ENCODE measurements around the gene SNX10. TPM values are rescaled to one million over a fixed set of nuclear protein-coding genes. Genes with fewer than 3 reads are reported as not detected.

The SNX10 gene
- total RNA-seq, 1 donor from 2014 or later: 42.1 TPM

DNA sequence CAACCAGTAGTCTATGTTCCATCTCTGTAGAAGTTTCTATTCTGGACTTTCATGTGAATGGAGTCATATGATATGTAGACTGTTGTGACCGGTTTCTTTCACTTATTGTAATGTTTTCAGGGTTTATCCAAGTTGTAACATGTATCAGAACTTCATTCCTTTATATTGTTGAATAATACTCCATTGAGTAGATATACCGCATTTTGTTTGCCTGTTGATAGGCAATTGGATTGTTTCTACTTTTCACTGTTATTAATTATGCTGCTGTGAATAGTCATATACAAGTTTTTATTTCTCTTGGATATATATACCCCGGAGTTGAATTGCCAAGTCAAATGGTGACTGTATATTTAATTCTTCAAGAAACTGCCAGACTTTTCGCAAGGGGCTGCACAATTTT is 40.1 kb downstream of the SNX10 start:
- H3K4me3 Mint-ChIP-seq: no peak overlapping the region

DNA sequence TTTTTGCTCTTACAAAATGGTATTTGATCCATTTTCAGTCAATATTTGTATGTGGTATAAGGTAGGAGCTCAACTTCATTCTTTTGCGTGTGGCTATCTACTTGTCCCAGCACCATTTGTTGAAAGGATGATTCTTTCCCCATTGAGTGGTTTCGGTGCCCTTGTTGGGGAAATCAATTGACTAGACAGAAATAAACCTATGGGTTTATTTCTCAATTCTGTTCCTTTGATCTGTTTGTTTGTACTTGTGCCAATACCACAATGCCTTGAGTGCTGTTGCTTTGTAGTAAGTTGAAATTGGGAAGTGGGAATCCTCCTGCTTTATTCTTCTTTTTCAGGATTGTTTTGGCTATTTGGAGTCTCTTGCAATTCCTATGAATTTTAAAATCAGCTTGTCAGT is 41.0 kb downstream of the SNX10 start:
- peaks cover 28% of the 10 kb centered on the region for H3K36me3 Mint-ChIP-seq (ENCODE audit: low read depth)

More for the DNA sequence above, 40.1 kb downstream of the SNX10 start:
- Mint-ChIP-seq H3K27ac (no peak overlapping the region), H3K9me3 (no peaks in the 10 kb centered on the region), H3K36me3 (ENCODE audit: low read depth) (peaks cover 28% of the 10 kb centered on the region), H3K4me1 (peaks cover 30% of the 10 kb centered on the region), H3K27me3 (no peaks in the 10 kb centered on the region)
- DNase-seq: no peak
- intact Hi-C loops (cut with micrococcal nuclease): no loop called here

GRCh38 chr7:26334166-26334859 is 42.7 kb downstream of the SNX10 start:
- H3K4me3 Mint-ChIP-seq: no peak overlapping the region
- H3K36me3 Mint-ChIP-seq (ENCODE audit: low read depth): peaks cover 25% of the 10 kb centered on the region
- H3K4me1 Mint-ChIP-seq: peaks cover 24% of the 10 kb centered on the region
- no peaks in the 10 kb centered on the region for H3K9me3 Mint-ChIP-seq
- H3K27me3 Mint-ChIP-seq: no peaks in the 10 kb centered on the region
- H3K27ac Mint-ChIP-seq: peak overlapping the region; percentile 22
- DNase-seq: no peak
- intact Hi-C loops (cut with micrococcal nuclease): no loop called here

More for the DNA sequence above, 41.0 kb downstream of the SNX10 start:
- Mint-ChIP-seq H3K4me1 (peaks cover 34% of the 10 kb centered on the region), H3K9me3 (no peaks in the 10 kb centered on the region), H3K27me3 (no peaks in the 10 kb centered on the region), H3K4me3 (no peak overlapping the region), H3K27ac (no peak overlapping the region)
- intact Hi-C loops (cut with micrococcal nuclease): no loop called here
- DNase-seq: no peak

GRCh38 chr7:26337232-26337865 is 45.7 kb downstream of the SNX10 start:
- Mint-ChIP-seq H3K9me3 (no peaks in the 10 kb centered on the region), H3K36me3 (ENCODE audit: low read depth) (peaks cover 18% of the 10 kb centered on the region), H3K27ac (no peak overlapping the region), H3K4me1 (peaks cover 26% of the 10 kb centered on the region), H3K27me3 (no peaks in the 10 kb centered on the region), H3K4me3 (no peak overlapping the region)
- DNase-seq: no peak
- intact Hi-C loops (cut with micrococcal nuclease): loop anchor here (5.0 kb wide), 1 partner anchor 45 kb away; the partner anchor contains the start of gene SNX10

GRCh38 chr7:26340476-26341018 is 48.9 kb downstream of the SNX10 start:
- intact Hi-C loops (cut with micrococcal nuclease): no loop called here
- Mint-ChIP-seq H3K4me3 (no peak overlapping the region), H3K27me3 (no peaks in the 10 kb centered on the region), H3K36me3 (ENCODE audit: low read depth) (peaks cover 8% of the 10 kb centered on the region), H3K9me3 (no peaks in the 10 kb centered on the region), H3K27ac (no peak overlapping the region), H3K4me1 (peaks cover 15% of the 10 kb centered on the region)
- no peak for DNase-seq

DNA sequence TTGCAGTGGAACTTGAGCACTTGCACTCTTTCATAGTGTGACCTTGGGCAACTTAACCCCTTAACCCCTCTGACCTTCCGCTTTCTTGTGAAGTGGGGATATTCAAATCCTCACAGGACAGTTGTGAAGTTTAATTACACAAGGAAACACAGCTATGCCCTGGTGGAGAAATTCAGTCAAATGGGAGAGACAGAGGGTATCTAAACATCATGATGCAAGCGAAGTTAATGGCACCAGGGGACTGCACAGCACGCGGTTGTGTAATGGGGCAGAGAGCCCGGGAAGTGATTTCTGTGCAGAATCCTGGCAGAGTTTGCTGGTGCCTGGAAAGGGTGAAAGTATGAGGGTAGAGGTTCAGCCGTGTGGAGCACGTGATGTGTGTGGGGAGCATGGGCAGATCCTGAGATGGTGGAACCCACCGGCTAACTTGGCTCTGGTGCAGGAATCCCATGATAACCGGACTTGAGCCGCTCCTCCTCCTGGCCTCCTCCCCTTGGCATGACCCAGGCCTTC is 51.7 kb downstream of the SNX10 start:
- no peak overlapping the region for H3K4me3 Mint-ChIP-seq
- intact Hi-C loops (cut with micrococcal nuclease): no loop called here
- H3K9me3 Mint-ChIP-seq: no peaks in the 10 kb centered on the region
- H3K4me1 Mint-ChIP-seq: peaks cover 23% of the 10 kb centered on the region
- H3K27ac Mint-ChIP-seq: no peak overlapping the region
- no peak for DNase-seq
- H3K36me3 Mint-ChIP-seq (ENCODE audit: low read depth): peaks cover 27% of the 10 kb centered on the region
- H3K27me3 Mint-ChIP-seq: no peaks in the 10 kb centered on the region

GRCh38 chr7:26343837-26344236 is 52.2 kb downstream of the SNX10 start:
- Mint-ChIP-seq H3K36me3 (ENCODE audit: low read depth) (peaks cover 27% of the 10 kb centered on the region), H3K4me3 (no peak overlapping the region), H3K4me1 (peaks cover 23% of the 10 kb centered on the region), H3K9me3 (no peaks in the 10 kb centered on the region), H3K27ac (no peak overlapping the region), H3K27me3 (no peaks in the 10 kb centered on the region)
- DNase-seq: no peak
- intact Hi-C loops (cut with micrococcal nuclease): no loop called here

DNA sequence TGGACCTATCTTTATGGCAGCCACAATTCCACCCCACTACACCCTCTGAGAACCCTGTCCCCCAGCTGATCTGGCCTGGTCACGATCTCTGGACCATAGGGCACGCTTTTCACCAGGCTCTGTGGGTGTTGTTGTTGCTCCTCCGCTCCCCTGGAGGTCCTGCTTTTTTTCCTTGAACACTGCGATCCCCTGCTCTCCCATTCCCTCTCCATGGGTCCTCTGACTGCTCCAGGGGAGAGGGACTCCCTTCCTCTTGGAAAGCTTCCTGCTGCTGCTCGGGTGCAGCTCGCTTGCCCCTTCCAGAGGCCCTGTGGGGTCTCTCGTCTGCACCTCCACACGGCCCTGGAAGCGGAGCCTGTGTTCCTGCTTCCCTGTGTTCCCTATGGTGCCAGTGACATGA is 53.5 kb downstream of the SNX10 start:
- Mint-ChIP-seq H3K9me3 (no peaks in the 10 kb centered on the region), H3K4me1 (peaks cover 23% of the 10 kb centered on the region), H3K36me3 (ENCODE audit: low read depth) (peaks cover 28% of the 10 kb centered on the region), H3K27ac (no peak overlapping the region), H3K4me3 (no peak overlapping the region), H3K27me3 (no peaks in the 10 kb centered on the region)
- no peak for DNase-seq
- intact Hi-C loops (cut with micrococcal nuclease): no loop called here

- intact Hi-C loops (cut with micrococcal nuclease): no loop called here
- Mint-ChIP-seq H3K27ac (no peak overlapping the region), H3K36me3 (ENCODE audit: low read depth) (peaks cover 24% of the 10 kb centered on the region), H3K4me3 (no peak overlapping the region), H3K9me3 (no peaks in the 10 kb centered on the region), H3K27me3 (no peaks in the 10 kb centered on the region), H3K4me1 (peaks cover 19% of the 10 kb centered on the region)
- DNase-seq: no peak
Measured at GRCh38 chr7:26345837-26346236, 54.2 kb downstream of the SNX10 start.

GRCh38 chr7:26346611-26347203 is 55.0 kb downstream of the SNX10 start:
- Mint-ChIP-seq H3K27me3 (no peaks in the 10 kb centered on the region), H3K36me3 (ENCODE audit: low read depth) (peaks cover 27% of the 10 kb centered on the region), H3K4me3 (no peak overlapping the region), H3K27ac (peak overlapping the region; percentile 60), H3K9me3 (no peaks in the 10 kb centered on the region), H3K4me1 (peaks cover 19% of the 10 kb centered on the region)
- intact Hi-C loops (cut with micrococcal nuclease): no loop called here
- DNase-seq: no peak

DNA sequence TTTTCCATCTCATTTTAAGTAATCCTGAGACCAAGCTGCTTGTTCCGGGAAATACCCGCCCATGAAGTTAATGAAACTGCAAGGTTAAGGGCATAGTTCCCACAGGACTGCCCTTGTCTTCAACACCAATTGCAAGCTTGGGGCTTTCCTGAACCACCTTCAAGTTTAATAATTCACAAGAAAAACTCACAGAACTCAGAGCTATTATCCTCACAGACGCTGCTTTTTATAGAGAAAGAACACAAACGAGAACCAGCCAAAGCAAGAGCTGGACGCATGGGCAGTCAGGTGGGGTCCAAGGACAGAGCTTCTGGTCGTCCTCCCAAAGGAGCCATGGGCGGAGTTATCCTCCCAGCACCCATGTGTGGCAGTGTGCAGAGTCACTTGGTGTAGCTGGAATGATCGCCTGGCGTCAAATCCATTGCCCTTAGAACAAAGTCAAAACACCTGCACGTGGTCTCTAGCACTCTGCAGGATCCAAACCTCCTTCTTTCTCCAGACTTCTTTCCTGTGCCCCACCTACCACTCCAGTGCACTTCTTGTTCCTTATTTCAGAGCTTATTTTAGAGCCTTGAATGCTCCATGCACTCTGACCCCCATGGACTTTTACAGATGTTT is 56.7 kb downstream of the SNX10 start:
- Mint-ChIP-seq H3K4me1 (peaks cover 19% of the 10 kb centered on the region), H3K4me3 (no peak overlapping the region), H3K27me3 (no peaks in the 10 kb centered on the region), H3K9me3 (no peaks in the 10 kb centered on the region), H3K36me3 (ENCODE audit: low read depth) (peaks cover 32% of the 10 kb centered on the region), H3K27ac (peak overlapping the region; percentile 22)
- no peak for DNase-seq
- intact Hi-C loops (cut with micrococcal nuclease): no loop called here

GRCh38 chr7:26349005-26349915 is 57.6 kb downstream of the SNX10 start:
- H3K27ac Mint-ChIP-seq: no peak overlapping the region
- intact Hi-C loops (cut with micrococcal nuclease): no loop called here
- H3K27me3 Mint-ChIP-seq: no peaks in the 10 kb centered on the region
- peaks cover 35% of the 10 kb centered on the region for H3K36me3 Mint-ChIP-seq (ENCODE audit: low read depth)
- DNase-seq: no peak
- H3K4me3 Mint-ChIP-seq: no peak overlapping the region
- no peaks in the 10 kb centered on the region for H3K9me3 Mint-ChIP-seq
- H3K4me1 Mint-ChIP-seq: peaks cover 20% of the 10 kb centered on the region

- intact Hi-C loops (cut with micrococcal nuclease): no loop called here
- Mint-ChIP-seq H3K4me3 (no peak overlapping the region), H3K27ac (no peak overlapping the region), H3K4me1 (peaks cover 17% of the 10 kb centered on the region), H3K27me3 (no peaks in the 10 kb centered on the region), H3K36me3 (ENCODE audit: low read depth) (peaks cover 33% of the 10 kb centered on the region), H3K9me3 (no peaks in the 10 kb centered on the region)
- DNase-seq: no peak
Measured at GRCh38 chr7:26351171-26351570, 59.5 kb downstream of the SNX10 start.
